HEK293 (cell line): Measurements from ENCODE around the gene ARHGDIG.
"Not testable (repeated sequence)": the region's sequence is repeated elsewhere in the genome, so short reads cannot be mapped to it uniquely, and the experiment has no call there.

Experiments used
- CTCF ChIA-PET: fragments of 350-600 bp; formaldehyde crosslinking; extraction: SDS; loops from one replicate; lab custom pipeline; 2021; ENCODE audit warnings: antibody characterized with exemption; lab: Yijun Ruan, JAX
- POLR2A ChIA-PET: fragments of 300-600 bp; formaldehyde crosslinking; extraction: SDS; loops from one replicate; lab custom pipeline; 2020; ENCODE audit warnings: antibody characterized with exemption, inconsistent platforms; lab: Yijun Ruan, JAX
- H3K27ac ChIP-seq: fragments of 200-500 bp; sonication (Bioruptor generic); 2 replicates; pipeline ENCODE4 v1.5.1; 2014; ENCODE audit warnings: low read depth, low read length, control low read depth, inconsistent platforms; ENCODE audit errors: extremely low read depth
- H3K36me3 ChIP-seq, 2 experiments: fragments of 200-500 bp in 1 of 2; sonication (Bioruptor generic) in 1 of 2; 1 replicate in 1 of 2; 2 replicates in 1 of 2; pipeline ENCODE4 v1.5.1; 2014 to 2017; ENCODE audit warnings: inconsistent platforms in 2 of 2, low read length in 2 of 2; ENCODE audit not compliant: control insufficient read depth in 2 of 2, insufficient read depth in 1 of 2
- H3K4me1 ChIP-seq: fragments of 200-500 bp; sonication (Bioruptor generic); 2 replicates; pipeline ENCODE4 v1.5.1; 2014; ENCODE audit warnings: mild to moderate bottlenecking, low read length, inconsistent platforms; ENCODE audit not compliant: control insufficient read depth, insufficient read depth
- H3K4me3 ChIP-seq: 2 replicates; pipeline ENCODE4 v1.5.1; 2011; ENCODE audit warnings: low read depth, mild to moderate bottlenecking, control low read depth, low read length, moderate library complexity
- H3K9me3 ChIP-seq: fragments of 200-500 bp; sonication (Bioruptor generic); 2 replicates; pipeline ENCODE4 v1.5.1; 2014; ENCODE audit warnings: low read depth, low read length, inconsistent platforms; ENCODE audit not compliant: control insufficient read depth, insufficient read depth
- GFI1B ChIP-seq: fragments of 450-650 bp; formaldehyde crosslinking; IDR thresholded peaks from 2 replicates; pipeline ENCODE4 v1.5.1; 2016; ENCODE audit warnings: missing biosample characterization, missing genetic modification characterization
- GLIS2 ChIP-seq: fragments of 450-650 bp; formaldehyde crosslinking; IDR thresholded peaks from 2 replicates; pipeline ENCODE4 v1.5.1; 2016; ENCODE audit warnings: missing biosample characterization, missing genetic modification characterization
- KLF16 ChIP-seq: fragments of 450-650 bp; formaldehyde crosslinking; IDR thresholded peaks from 2 replicates; pipeline ENCODE4 v1.5.1; 2017; ENCODE audit warnings: missing biosample characterization, missing genetic modification characterization
- SP2 ChIP-seq: fragments of 450-650 bp; formaldehyde crosslinking; IDR thresholded peaks from 2 replicates; pipeline ENCODE4 v1.5.1; 2016; ENCODE audit warnings: missing biosample characterization, missing genetic modification characterization
- TRIM28 ChIP-seq: IDR thresholded peaks from 2 replicates; pipeline ENCODE4 v1.6.1; 2011; ENCODE audit warnings: low read length, control low read depth, borderline replicate concordance
- YY1 ChIP-seq: fragments of 450-650 bp; formaldehyde crosslinking; IDR thresholded peaks from 2 replicates; pipeline ENCODE4 v1.5.1; 2018; ENCODE audit warnings: missing biosample characterization, missing genetic modification characterization
- ZFP41 ChIP-seq: fragments of 450-650 bp; formaldehyde crosslinking; IDR thresholded peaks from 2 replicates; pipeline ENCODE4 v1.5.1; 2016; ENCODE audit warnings: missing biosample characterization, missing genetic modification characterization, borderline replicate concordance
- ZNF324 ChIP-seq: fragments of 450-650 bp; formaldehyde crosslinking; IDR thresholded peaks from 2 replicates; pipeline ENCODE4 v1.5.1; 2016; ENCODE audit warnings: missing biosample characterization, missing genetic modification characterization
- ZNF473 ChIP-seq: fragments of 450-650 bp; formaldehyde crosslinking; IDR thresholded peaks from 2 replicates; pipeline ENCODE4 v1.5.1; 2017; ENCODE audit warnings: missing biosample characterization, missing genetic modification characterization
- ZNF529 ChIP-seq: fragments of 450-650 bp; formaldehyde crosslinking; IDR thresholded peaks from 2 replicates; pipeline ENCODE4 v1.5.1; 2017; ENCODE audit warnings: missing genetic modification characterization, missing biosample characterization; ENCODE audit not compliant: insufficient replicate concordance
- ZNF707 ChIP-seq: fragments of 450-650 bp; formaldehyde crosslinking; IDR thresholded peaks from 2 replicates; pipeline ENCODE4 v1.5.1; 2016; ENCODE audit warnings: missing biosample characterization, missing genetic modification characterization
- ZNF768 ChIP-seq: fragments of 450-650 bp; formaldehyde crosslinking; IDR thresholded peaks from 2 replicates; pipeline ENCODE4 v1.5.1; 2018; ENCODE audit warnings: missing biosample characterization, mild to moderate bottlenecking, missing genetic modification characterization
- ZNF792 ChIP-seq: fragments of 450-650 bp; formaldehyde crosslinking; IDR thresholded peaks from 2 replicates; pipeline ENCODE4 v1.5.1; 2016; ENCODE audit warnings: missing biosample characterization, missing genetic modification characterization
- ZXDB ChIP-seq: fragments of 450-650 bp; formaldehyde crosslinking; IDR thresholded peaks from 2 replicates; pipeline ENCODE4 v1.5.1; 2016; ENCODE audit warnings: missing biosample characterization, missing genetic modification characterization
- TF ChIP-seq, protein P1 (sequence below): fragments of 450-650 bp; formaldehyde crosslinking; IDR thresholded peaks from 2 replicates; pipeline ENCODE4 v1.5.1; 2016; ENCODE audit warnings: missing biosample characterization, missing genetic modification characterization

Gene ARHGDIG

DNA sequence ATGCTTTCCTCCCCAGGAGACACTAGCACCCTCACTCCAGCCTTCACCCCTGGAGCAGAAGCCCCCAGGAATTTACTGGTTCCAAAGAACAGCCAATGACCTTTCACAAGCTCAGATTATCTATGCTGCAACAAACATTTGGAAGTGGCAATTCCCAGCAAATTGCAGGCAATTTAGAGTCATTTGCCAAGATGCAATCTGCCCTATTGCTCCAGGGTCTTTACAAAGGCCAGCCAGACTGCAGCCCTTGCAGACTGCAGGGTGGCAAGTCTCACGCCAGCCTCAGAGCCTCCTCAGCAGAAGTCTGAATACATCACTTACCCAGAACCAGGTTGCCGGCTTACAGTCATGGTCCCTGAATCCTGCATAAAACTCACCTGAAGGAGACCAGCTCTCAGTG, 50.4 kb downstream of the ARHGDIG start:
- TF ChIP-seq ZNF473 (tag by site-specific recombination) = no peak
- TF ChIP-seq ZNF324 (tag by site-specific recombination) = no peak
- TF ChIP-seq ZNF707 = no peak
- TF ChIP-seq YY1 (tag by site-specific recombination) = no peak
- no peak for TF ChIP-seq TRIM28
- no peak for TF ChIP-seq SP2 (tag by site-specific recombination)
- TF ChIP-seq ZXDB = no peak
- TF ChIP-seq ZFP41 (tag by site-specific recombination) = no peak
- TF ChIP-seq GLIS2 (tag by site-specific recombination) = no peak
- TF ChIP-seq ZNF792 (tag by site-specific recombination) = no peak
- no peak for TF ChIP-seq ZNF768
- TF ChIP-seq, protein P1, sequence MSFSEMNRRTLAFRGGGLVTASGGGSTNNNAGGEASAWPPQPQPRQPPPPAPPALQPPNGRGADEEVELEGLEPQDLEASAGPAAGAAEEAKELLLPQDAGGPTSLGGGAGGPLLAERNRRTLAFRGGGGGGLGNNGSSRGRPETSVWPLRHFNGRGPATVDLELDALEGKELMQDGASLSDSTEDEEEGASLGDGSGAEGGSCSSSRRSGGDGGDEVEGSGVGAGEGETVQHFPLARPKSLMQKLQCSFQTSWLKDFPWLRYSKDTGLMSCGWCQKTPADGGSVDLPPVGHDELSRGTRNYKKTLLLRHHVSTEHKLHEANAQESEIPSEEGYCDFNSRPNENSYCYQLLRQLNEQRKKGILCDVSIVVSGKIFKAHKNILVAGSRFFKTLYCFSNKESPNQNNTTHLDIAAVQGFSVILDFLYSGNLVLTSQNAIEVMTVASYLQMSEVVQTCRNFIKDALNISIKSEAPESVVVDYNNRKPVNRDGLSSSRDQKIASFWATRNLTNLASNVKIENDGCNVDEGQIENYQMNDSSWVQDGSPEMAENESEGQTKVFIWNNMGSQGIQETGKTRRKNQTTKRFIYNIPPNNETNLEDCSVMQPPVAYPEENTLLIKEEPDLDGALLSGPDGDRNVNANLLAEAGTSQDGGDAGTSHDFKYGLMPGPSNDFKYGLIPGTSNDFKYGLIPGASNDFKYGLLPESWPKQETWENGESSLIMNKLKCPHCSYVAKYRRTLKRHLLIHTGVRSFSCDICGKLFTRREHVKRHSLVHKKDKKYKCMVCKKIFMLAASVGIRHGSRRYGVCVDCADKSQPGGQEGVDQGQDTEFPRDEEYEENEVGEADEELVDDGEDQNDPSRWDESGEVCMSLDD (tag by site-specific recombination) = no peak
- TF ChIP-seq ZNF529 (tag by site-specific recombination) = no peak
- no peak for TF ChIP-seq GFI1B (tag by site-specific recombination)
- no peak for TF ChIP-seq KLF16 (tag by site-specific recombination)
- TF ChIP-seq, all 188 proteins: peak for 0
- peaks cover 8% of the 10 kb centered on the region; the same call in 1 of the 2 replicates for H3K4me1 ChIP-seq
- no peaks in the 10 kb centered on the region for H3K9me3 ChIP-seq
- no peak overlapping the region for H3K27ac ChIP-seq
- H3K4me3 ChIP-seq = no peak overlapping the region
- POLR2A ChIA-PET = no interaction called here
- CTCF ChIA-PET = interaction anchor here (0.6 to 0.9 kb wide), 2 partner anchors 78 to 265 kb away, joined by 4 to 6 read pairs; no protein-coding TSS in a partner anchor
- H3K36me3 ChIP-seq = no peaks in the 10 kb centered on the region

GRCh38 chr16:331181-331814, 50.9 kb downstream of the ARHGDIG start:
- not testable (repeated sequence) for H3K4me3 ChIP-seq, H3K9me3 ChIP-seq, H3K4me1 ChIP-seq, H3K36me3 ChIP-seq, H3K27ac ChIP-seq
- ChIA-PET POLR2A (interaction anchor here (0.7 kb wide), 1 partner anchor 203 kb away, joined by 3 read pairs; no protein-coding TSS in a partner anchor), CTCF (interaction anchor here (0.6 to 0.9 kb wide), 2 partner anchors 78 to 265 kb away, joined by 4 to 6 read pairs; no protein-coding TSS in a partner anchor)
